ENCODE results near the gene ZNF236. TPM values are rescaled to one million over a fixed set of nuclear protein-coding genes. Genes with fewer than 3 reads are reported as not detected.
"Not testable (repeated sequence)": the region's sequence is repeated elsewhere in the genome, so short reads cannot be mapped to it uniquely, and the experiment has no call there.

The ZNF236 gene
- total RNA-seq, 1 donor from 2014 or later = 11.7 TPM

DNA sequence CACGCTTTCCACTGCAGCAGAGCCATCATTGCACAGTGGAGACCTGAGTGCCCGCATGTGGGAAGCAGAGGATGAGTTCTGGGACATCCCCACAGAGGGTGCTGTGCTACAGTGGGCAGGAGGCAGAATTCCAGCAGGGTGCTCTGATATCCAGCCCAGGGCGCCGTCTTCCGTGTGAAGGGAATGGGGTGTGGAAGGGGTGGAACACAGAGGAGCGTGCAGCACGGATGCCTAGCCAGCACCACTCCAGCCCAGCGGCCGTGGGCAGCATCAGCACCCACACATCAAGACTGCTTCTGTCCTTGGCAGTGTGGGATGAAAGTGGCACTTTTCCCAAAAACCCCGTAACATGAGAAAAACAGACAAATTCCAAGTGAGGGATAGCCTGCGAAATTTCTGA is 134.3 kb downstream of the ZNF236 start:
- intact Hi-C loops (cut with DNase I) = no loop called here
- ATAC-seq (ENCODE audit: poor library complexity) = no peak
- no peak for DNase-seq

DNA sequence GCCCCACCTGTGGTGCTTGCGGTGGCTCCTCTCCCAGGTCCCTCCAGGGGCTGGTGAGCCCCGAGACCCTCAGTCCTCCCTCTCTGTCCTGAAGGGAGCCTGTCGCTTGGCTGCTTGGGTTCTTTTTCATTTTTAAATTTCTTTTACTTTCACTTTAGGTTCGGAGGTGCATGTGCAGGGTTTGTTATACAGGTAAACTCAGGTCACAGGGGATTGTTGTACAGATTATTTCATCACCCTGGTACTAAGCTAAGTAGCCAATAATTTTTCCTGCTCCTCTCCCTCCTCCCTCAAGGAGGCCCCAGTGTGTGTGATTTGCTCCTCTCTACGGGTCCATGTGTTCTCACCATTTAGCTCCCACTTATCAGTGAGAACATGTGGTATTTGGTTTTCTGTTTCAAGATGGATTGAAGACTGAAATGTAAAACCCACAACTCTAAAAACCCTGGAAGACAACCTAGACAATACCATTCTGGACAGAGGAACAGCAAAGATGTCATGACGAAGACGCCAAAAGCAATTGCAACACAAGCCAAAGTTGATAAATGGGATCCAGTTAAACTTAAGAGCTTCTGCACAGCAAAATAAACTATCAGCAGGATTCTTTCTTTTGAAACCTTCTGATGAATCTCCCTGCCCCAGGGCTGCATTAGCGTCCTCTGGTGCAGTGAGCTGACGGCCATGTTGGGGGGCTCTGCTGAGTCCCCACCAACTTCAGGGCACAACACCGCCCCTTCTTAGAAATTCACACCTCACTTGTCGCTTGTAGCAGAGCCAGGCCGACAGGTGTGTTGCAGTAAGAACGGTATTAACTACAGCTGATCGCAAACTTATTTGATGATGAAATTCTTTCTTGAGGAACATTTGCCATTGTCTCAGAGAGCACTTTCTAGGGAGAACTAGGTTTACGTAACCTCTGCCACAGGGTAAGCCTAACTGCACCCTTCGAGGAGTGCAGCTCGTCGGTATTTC is 135.3 kb downstream of the ZNF236 start:
- DNase-seq = no peak
- no peak for ATAC-seq (ENCODE audit: poor library complexity)
- intact Hi-C loops (cut with DNase I) = no loop called here

DNA sequence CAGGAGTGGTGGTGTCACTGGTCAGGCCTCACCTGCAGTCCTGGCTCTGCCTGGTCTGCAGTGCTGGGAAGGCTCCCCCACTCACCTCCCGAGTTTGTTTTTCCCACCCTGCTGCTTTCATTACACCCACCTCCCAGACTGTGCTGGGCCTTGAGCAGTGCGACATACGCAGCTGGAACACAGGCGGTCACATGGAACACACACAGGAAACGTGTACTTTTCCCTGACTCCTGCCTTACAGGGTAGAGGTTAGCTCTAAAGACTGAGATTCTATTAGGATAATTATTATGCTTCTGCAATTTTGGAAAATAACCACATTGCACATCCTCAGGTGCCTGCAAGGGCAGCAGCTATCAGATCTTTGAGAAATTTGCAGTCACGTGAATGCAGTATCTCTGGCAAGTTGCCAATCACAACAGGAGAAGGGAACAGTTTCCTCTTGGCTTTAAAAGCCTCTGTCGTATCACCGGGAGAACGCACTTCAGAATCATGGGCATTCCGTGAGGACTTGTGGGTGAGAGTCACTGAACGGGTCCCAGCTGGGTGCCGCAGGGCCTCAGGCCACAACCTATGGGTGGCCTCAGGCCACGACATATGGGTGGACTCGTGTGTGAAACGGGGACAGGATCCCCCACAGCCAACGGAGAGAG is 136.5 kb downstream of the ZNF236 start:
- ATAC-seq (ENCODE audit: poor library complexity) (no peak), DNase-seq (no peak)
- intact Hi-C loops (cut with DNase I) = no loop called here

DNA sequence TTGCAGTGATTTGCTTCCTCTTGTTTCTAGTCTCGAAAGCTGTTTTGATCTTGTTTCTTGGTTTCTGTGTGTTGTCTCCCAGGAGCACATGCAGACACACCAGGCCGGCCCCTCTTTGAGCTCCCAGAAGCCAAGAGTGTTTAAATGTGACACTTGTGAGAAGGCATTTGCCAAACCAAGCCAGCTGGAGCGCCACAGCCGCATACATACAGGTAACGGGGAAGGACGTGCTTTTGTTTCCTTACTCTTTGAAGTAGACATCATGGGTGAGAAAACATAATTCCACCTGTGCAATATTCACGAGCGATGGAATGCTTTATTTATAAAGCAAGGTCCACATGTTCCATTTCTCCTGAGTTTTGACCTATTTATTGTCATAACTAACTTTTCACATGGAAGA is 137.2 kb downstream of the ZNF236 start:
- ATAC-seq (ENCODE audit: poor library complexity) = no peak
- intact Hi-C loops (cut with DNase I) = no loop called here
- DNase-seq = no peak

DNA sequence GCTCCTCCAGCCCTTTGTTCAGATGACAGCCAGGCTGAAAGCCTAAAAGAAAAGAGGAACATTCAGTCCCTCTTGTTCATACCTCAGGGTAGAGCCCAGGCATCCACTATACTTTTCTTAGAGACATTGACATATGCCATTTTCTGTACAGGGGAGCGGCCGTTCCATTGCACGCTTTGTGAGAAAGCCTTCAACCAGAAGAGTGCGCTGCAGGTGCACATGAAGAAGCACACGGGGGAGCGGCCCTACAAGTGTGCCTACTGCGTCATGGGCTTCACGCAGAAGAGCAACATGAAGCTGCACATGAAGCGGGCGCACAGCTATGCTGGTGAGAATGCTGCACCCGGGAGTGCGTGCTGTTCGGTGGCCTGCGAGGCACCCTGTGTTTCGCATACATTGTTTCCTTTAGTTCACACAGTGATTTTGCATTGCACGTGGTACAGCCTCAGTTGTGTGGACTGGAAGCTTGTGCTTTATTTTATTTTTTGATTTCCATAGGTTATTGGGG is 138.2 kb downstream of the ZNF236 start:
- DNase-seq (no peak), ATAC-seq (ENCODE audit: poor library complexity) (no peak)
- intact Hi-C loops (cut with DNase I) = no loop called here

DNA sequence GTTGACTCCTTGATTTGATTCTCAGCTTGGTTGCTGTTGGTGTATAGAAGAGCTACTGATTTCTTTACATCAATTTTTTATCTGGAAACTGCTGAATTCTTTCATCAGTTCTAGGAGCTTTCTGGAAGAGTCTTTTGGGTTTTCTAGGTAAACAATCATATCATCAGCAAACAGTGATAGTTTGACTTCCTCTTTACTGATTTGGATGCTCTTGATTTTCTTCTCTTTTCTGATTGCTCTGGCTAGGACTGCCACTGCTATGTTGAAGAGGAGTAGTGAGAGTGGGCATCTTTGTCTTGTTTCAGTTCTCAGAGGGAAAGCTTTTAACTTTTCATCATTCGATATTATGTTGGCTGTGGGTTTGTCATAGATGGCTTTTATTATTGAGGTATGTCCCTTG is 140.5 kb downstream of the ZNF236 start:
- no peak for ATAC-seq (ENCODE audit: poor library complexity)

DNA sequence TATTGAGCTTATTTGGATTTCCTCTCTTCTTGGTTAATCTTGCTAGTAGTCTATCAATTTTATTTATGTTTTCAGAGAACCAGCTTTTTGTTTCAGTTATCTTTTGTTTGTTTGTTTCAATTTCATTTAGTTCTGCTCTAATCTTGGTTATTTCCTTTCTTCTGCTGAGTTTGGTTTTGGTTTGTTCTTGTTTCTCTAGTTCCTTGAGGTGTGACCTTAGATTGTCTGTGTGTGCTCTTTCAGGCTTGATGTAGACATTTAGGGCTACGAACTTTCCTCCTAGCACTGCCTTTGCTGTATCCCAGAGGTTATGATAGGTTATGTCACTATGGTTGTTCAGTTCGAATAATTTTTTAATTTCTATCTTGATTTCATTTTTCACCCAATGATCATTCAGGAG is 141.6 kb downstream of the ZNF236 start:
- DNase-seq = no peak
- intact Hi-C loops (cut with DNase I) = no loop called here
- ATAC-seq (ENCODE audit: poor library complexity) = no peak

More for the DNA sequence above, 140.5 kb downstream of the ZNF236 start:
- DNase-seq = no peak
- intact Hi-C loops (cut with DNase I) = no loop called here

DNA sequence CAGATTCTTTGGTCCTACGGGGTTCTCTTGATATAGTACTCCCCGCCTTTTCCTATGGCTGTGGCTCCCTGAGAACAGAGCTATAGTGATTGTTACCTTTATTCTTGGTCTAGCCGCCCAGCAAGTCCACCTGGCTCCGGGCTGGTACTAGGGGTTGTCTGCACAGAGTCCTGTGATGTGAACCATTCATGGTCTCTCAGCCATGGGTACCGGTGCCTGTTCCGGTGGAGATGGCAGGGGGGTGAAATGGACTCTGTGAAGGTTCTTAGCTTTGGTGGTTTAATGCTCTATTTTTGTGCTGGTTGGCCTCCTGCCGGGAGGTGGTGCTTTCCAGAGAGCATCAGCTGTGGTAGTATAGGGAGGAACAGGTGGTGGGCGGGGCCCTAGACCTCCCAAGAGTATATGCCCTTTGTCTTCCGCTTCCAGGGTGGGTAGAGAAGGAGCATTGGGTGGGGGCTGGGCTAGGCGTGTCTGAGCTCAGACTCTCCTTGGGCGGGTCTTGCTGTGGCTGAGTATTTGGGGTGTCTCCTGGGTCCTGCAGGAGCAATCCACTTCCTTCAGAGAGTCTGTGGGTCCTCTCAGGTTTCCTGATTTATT is 143.3 kb downstream of the ZNF236 start:
- ATAC-seq (ENCODE audit: poor library complexity); DNase-seq; intact Hi-C loops (cut with DNase I): not testable (repeated sequence)

DNA sequence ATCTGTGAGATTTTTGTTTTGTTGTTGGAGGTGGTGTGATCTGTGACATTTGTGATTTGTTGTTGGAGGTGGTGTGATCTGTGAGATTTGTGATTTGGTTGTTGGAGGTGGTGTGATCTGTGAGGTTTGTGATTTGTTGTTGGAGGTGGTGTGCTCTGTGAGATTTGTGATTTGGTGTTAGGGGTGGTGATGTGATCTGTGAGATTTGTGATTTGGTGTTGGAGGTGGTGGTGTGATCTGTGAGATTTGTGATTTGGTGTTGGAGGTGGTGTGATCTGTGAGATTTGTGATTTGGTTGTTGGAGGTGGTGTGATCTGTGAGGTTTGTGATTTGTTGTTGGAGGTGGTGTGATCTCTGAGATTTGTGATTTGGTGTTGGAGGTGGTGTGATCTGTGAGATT is 144.9 kb downstream of the ZNF236 start:
- ATAC-seq (ENCODE audit: poor library complexity); DNase-seq; intact Hi-C loops (cut with DNase I): not testable (repeated sequence)

DNA sequence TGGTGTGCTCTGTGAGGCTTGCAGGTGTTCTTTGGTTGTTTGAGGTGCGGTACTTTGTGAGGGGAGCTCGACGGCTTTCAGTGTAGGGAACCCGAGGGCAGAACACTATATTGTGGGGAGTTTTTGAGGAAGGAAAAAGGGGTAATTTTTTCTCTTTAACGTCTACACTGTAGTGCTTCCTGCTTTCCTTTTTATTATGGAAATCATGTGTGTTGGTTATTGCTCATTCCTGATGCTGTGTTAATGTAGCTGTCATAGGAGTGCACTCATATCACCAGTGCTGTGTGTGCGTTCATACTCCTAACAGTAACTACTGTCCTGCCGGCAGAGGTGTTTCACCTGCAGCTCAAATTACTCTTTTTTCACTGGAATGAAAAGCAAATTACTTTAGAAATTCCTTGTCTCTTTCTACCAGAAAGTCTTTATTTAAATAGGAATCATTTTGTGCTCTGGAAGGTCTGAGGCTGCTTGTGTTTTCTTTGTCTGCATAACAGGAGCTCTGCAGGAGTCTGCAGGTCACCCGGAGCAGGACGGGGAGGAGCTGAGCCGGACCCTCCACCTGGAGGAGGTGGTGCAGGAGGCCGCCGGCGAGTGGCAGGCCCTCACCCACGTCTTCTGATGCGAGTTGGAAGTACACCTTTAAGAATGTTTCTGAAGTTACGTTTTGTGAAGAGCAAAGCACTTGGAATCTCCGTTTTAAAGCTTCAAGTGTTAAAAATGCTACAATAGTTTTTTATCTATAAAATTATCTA is 145.5 kb downstream of the ZNF236 start:
- DNase-seq (no peak), ATAC-seq (ENCODE audit: poor library complexity) (no peak)
- intact Hi-C loops (cut with DNase I) = no loop called here

DNA sequence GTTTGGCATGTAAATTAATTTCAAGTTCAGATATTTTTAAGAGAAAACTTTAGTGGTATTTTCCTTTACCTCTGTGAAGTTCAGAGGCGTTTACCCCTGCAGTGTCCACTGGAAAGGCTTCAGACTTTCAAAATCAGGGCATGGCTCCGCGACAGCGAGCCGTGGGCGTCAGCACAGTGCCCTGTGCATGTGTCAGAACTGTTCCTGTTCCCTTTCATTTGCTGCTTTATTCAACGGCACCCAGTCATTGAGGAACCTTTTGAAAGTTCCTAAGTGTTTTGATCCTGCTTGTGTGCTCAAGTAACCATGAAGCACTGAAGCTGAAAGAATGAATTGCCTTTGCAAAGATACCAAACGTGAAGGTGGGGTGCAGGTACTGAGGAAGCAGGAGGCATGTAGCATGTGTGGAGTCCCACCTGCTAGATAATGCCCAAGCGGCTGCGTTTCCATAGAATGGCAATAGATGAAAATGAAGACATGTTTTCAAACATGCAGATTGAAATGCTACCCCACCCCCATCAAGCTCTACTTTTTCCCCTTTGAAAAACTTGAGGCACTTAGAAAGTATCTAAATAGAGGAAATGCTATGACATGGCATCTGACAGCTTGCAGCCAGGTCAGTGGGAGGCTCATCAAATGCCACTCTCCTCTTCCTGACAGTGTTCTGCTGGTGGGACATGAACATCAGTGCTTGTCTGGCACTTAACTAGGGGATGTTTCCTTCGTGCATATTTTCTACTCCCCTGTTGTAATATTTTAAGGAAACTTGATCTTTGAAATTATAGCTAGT is 148.6 kb downstream of the ZNF236 start:
- DNase-seq (no peak), ATAC-seq (ENCODE audit: poor library complexity) (no peak)
- intact Hi-C loops (cut with DNase I) = no loop called here

DNA sequence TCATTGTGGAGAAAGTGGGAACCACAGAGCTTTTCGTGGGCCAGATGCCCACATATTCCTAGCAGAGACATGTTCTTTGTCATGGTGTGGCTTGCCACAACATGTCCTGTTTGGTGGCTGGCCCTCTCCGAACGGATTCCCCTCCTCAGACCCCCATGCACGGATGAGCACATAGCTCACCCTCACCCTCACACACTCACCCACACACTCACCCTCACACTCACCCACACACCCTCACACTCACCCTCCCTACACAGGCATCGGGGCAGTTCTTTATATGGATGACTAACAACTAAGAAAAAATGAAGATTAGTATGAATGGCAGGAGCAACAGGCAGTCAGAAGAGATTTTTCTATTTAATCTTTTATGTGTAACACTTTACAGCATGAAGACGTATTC is 149.9 kb downstream of the ZNF236 start:
- DNase-seq (no peak), ATAC-seq (ENCODE audit: poor library complexity) (no peak)
- intact Hi-C loops (cut with DNase I) = no loop called here

DNA sequence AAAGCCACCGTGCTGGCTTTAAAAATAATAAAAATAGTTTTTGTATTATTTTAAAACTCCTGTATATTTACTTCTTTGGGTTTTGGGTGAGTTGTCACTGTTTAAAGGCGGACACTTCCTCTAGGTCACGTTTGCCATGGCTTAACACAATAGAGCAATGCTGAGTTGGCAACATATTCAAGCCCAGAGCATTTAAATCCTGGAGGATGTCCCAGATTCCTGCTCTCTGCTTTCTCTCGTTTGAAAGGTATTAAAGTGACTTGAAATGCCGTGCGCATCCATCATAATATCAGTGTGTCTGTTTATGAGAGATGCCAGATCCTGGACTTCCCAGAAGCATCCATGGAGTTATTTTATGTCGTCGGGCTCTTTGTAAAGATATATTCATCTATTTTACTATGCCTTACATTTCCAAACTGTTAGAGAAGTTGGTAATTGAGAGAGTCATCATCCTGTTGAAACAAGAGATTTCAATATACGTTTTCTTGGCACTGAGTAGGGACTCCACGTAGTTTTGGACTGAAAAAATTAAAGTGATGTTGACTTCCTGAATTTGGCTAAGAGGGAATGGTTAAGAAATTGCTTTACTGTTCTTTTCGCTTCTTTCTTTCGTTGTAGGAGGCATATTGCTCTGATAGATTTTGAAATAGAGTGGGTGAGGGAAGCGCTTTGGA is 150.6 kb downstream of the ZNF236 start:
- DNase-seq = no peak
- intact Hi-C loops (cut with DNase I) = no loop called here
- ATAC-seq (ENCODE audit: poor library complexity) = no peak

DNA sequence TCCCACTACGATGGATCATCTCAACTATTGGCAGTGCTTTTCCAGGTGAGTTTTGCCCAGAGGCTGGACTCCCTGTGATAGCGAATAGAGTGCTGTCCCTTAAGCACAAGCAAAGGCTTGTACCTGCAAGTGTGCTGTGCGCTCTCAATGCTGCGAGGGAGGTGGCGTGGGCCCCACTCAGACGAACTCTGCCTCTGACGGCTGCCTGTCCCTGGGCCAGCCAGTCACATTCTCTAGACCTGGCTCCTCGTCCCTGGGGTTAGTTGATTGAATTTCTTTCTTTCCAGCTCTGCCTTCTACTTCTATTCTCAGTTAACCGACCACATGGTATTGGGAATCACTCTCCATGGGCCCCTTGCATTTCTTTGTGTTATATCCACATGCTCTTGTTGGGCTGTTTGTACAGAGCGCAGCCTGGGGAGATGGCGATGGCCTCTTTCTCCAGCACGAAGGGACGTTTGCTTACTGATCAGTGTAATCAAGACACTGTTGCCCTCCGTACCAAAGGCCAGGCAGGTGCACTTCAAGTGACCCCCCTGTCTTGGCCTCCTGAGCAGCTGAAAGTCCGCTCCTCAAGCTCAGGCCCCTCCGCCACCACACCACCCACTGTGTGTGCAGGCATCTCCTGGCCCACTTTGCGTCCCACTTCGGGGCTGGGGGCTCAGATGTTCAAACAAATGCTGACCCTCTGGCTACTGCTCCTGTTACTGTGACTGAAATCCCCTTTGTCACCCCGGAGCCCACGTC is 151.3 kb downstream of the ZNF236 start:
- DNase-seq (no peak), ATAC-seq (ENCODE audit: poor library complexity) (no peak)
- intact Hi-C loops (cut with DNase I) = no loop called here

DNA sequence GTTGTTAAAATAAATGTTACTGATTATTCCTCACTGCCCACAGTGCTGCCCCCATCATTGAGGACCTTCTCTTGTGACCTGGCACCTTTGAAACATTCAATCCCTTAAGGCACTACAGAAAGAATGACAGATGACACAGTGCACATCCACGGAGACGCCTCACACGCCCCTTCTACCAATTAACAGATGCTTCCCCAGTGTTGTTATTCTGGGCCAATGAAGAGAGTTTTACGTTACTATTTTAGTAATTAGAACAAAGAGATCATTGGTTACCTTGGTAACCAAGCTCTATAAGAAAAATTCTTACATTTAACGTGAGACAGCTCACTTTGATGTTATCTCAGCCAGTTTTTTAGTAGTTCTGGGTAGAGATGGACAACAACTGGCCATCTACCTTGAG is 152.0 kb downstream of the ZNF236 start:
- no peak for DNase-seq
- ATAC-seq (ENCODE audit: poor library complexity) = no peak
- intact Hi-C loops (cut with DNase I) = no loop called here

DNA sequence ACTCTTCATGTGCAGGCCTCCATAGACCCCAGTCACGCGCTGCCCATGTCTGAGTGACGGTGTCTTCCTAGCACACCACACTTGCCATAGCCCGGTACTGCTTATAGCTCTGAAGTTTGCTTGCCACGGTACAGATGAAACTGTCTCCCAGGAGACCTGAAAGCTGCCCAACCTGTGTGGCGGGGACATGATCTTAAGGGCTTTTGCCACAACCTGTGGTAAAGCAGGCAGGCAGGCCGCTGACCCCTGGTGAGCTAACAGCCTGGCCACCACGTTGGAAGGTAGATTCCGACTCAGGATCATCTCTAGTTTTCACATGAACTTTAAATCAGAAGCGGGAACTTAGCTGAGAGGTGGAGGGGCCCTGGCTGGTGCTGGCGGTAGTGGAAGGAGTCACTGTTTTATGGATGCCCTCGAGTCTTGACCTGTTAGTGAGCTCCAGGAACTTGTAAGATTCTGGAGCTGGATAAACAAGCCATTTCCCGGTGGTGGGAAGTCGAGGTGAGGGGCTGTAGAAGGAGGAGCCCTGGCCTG is 153.3 kb downstream of the ZNF236 start:
- DNase-seq = no peak
- ATAC-seq (ENCODE audit: poor library complexity) = no peak
- intact Hi-C loops (cut with DNase I) = no loop called here

Data from Right ventricle myocardium superior (tissue), 1 donor.